ENCODE measurements around the gene RNF130. TPM values are rescaled to one million over a fixed set of nuclear protein-coding genes. Genes with fewer than 3 reads are reported as not detected.

The RNF130 gene
- total RNA-seq, 4 donors from 2014 or later: 84.7 to 105 (median 98.5) TPM

GRCh38 chr5:180081481-180081880 lies 9.9 kb upstream of the RNF130 start:
- Histone ChIP-seq H3K27me3 (peaks cover 22% of the 10 kb centered on the region), H3K4me1 (no peaks in the 10 kb centered on the region), H3K4me3 (no peak overlapping the region), H3K36me3 (no peaks in the 10 kb centered on the region), H3K9me3 (no peaks in the 10 kb centered on the region), H3K27ac (no peak overlapping the region)
- 87 to 89% methylated on average over 3 to 4 of the region's 5 CpGs for WGBS, 2 donors (ENCODE audit: low coverage in 1 of 2)
- TF ChIP-seq POLR2AphosphoS5 (IDR thresholded peaks at IDR 0.05) (no peak), POLR2A (IDR thresholded peaks at IDR 0.05) (no peak), EP300 (IDR thresholded peaks at IDR 0.05) (no peak), CTCF (IDR thresholded peaks at IDR 0.05) (no peak)
- no peak for ATAC-seq

DNA sequence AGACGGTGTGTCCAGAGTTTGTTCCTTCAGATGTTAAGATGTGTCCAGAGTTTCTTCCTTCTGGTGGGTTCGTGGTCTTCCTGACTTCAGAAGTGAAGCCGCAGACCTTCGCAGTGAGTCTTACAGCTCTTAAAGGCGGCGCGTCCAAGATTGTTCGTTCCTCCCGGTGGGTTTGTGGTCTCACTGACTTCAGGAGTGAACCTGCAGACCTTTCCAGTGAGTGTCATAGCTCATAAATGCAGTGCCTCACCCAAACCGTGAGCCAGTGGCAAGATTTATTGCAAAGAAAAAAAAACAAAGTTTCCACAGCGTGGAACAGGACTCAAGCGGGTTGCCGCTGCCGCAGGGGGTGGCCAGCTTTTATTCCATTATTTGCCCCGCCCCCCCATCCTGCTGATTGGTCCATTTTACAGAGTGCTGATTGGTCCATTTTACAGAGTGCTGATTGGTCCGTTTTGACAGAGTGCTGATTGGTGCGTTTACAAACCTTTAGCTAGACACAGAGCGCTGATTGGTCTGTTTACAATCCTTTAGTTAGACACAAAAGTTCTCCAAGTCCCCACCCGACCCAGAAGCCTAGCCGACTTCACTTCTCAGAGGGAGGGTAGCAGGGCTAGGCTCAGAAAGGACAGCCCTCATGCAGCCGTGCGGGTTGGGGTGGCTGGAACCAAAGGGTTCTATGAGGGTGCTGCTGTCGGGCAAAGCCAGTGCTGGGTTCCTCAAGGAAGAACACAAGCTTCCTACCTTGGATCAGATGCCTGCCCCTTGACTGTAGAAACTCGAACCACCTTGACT lies 9.1 kb upstream of the RNF130 start:
- no peak for ATAC-seq
- H3K4me3 ChIP-seq: peak overlapping the region in 1 of 2 donors; percentile 1
- WGBS, 2 donors (ENCODE audit: low coverage in 1 of 2): 84 to 96% methylated on average over 8 to 9 of the region's 24 CpGs

DNA sequence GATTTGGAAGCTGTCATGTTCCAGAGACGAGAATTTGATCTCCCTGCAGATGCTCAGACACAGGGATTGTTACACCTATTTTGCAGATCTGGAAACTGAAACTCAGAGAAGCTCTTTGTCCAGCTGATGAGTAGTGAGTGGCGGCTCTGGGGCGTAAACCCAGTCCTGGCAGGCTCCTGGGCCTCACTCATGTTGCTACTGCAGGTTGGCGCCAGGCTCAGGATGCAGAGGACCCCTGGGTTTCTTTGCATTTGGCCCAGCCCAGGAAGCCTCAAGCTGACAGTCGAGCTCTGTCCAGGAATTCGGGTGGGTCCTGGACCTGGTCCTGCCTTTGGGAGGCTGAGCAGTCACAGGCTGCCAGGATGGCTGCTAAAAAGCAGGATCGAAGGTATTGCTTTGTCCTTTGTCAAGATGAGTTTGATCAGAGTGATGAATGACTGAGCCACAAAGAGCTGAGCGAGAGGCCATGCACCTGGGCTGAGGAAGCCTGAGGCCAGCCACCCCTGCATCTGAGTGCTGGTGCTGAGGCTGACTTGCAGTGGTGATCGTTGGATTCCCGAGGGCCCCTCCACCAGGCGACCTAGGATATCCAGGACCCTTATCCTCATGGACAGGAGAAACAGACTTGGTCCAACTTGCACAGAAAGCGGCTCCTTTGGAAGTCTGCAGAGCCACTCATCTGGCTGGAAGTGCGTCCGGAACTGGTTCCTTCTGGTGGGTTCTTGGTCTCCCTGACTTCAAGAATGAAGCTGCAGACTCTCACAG lies 8.3 kb upstream of the RNF130 start:
- Histone ChIP-seq H3K36me3 (no peaks in the 10 kb centered on the region), H3K27me3 (peaks cover 22% of the 10 kb centered on the region), H3K27ac (no peak overlapping the region), H3K9me3 (no peaks in the 10 kb centered on the region), H3K4me1 (no peaks in the 10 kb centered on the region), H3K4me3 (peak overlapping the region in 1 of 2 donors; percentile 1)
- ATAC-seq: no peak
- 83 to 90% methylated on average over 2 of the region's 14 CpGs for WGBS, 2 donors (ENCODE audit: low coverage in 1 of 2)
- TF ChIP-seq POLR2A (IDR thresholded peaks at IDR 0.05): no peak
- TF ChIP-seq CTCF (IDR thresholded peaks at IDR 0.05): no peak
- no peak for TF ChIP-seq POLR2AphosphoS5 (IDR thresholded peaks at IDR 0.05)
- no peak for TF ChIP-seq EP300 (IDR thresholded peaks at IDR 0.05)

More for the DNA sequence above, 9.1 kb upstream of the RNF130 start:
- TF ChIP-seq EP300 (IDR thresholded peaks at IDR 0.05) (no peak), POLR2A (IDR thresholded peaks at IDR 0.05) (no peak), CTCF (IDR thresholded peaks at IDR 0.05) (no peak), POLR2AphosphoS5 (IDR thresholded peaks at IDR 0.05) (no peak)
- Histone ChIP-seq H3K27me3 (peaks cover 22% of the 10 kb centered on the region), H3K4me1 (no peaks in the 10 kb centered on the region), H3K27ac (no peak overlapping the region), H3K36me3 (no peaks in the 10 kb centered on the region), H3K9me3 (no peaks in the 10 kb centered on the region)

- H3K36me3 ChIP-seq: no peaks in the 10 kb centered on the region
- H3K9me3 ChIP-seq: no peaks in the 10 kb centered on the region
- no peak for ATAC-seq
- TF ChIP-seq POLR2A (IDR thresholded peaks at IDR 0.05): no peak
- no peak for TF ChIP-seq POLR2AphosphoS5 (IDR thresholded peaks at IDR 0.05)
- no peak for TF ChIP-seq EP300 (IDR thresholded peaks at IDR 0.05)
- TF ChIP-seq CTCF (IDR thresholded peaks at IDR 0.05): no peak
- 69 to 80% methylated on average over 6 to 9 of the region's 9 CpGs for WGBS, 2 donors (ENCODE audit: low coverage in 1 of 2)
- peaks cover 22% of the 10 kb centered on the region for H3K27me3 ChIP-seq
- H3K4me3 ChIP-seq: no peak overlapping the region
- H3K4me1 ChIP-seq: no peaks in the 10 kb centered on the region
- H3K27ac ChIP-seq: no peak overlapping the region
These were observed 6.8 kb upstream of the RNF130 start for GRCh38 chr5:180078348-180078747.
